H1 (cell line): ENCODE results near the gene SLCO4A1. TPM values are rescaled to one million over a fixed set of nuclear protein-coding genes. Genes with fewer than 3 reads are reported as not detected.

Experiments used
- CTCF ChIA-PET: fragments of 300-600 bp; sonication (Branson Sonifier 250); formaldehyde crosslinking; loops from one replicate; lab custom pipeline; 2021; ENCODE audit not compliant: partially characterized antibody; lab: Charles Lee
- POLR2A ChIA-PET: fragments of 300-600 bp; sonication (Branson Sonifier 250); formaldehyde crosslinking; loops from one replicate; lab custom pipeline; 2021; ENCODE audit warnings: inconsistent platforms; ENCODE audit not compliant: partially characterized antibody; lab: Charles Lee
- DNase-seq, 2 experiments: peaks; one replicate each; pipeline versions ENCODE4 v3.0.0 to v3.0.0-alpha.2; 2010 to 2022; ENCODE audit warnings: low spot score in 2 of 2, low read depth in 1 of 2, mixed read lengths in 1 of 2
- FAIRE-seq: peaks from 2 replicates; lab custom pipeline; 2011; peaks lifted over from hg19 to GRCh38; lab: Jason Lieb, UNC
- H2AFZ ChIP-seq: 2 replicates; pipeline ENCODE4 v1.8.1; 2012; ENCODE audit warnings: low read length, inconsistent platforms
- H2AK5ac ChIP-seq: 2 replicates; pipeline ENCODE4 v1.6.1; 2013; ENCODE audit warnings: low read depth, low read length
- H2BK120ac ChIP-seq: replicated peaks from 2 replicates; pipeline ENCODE3; 2013; ENCODE audit warnings: low read depth, low read length, inconsistent platforms
- H2BK12ac ChIP-seq: 2 replicates; pipeline ENCODE4 v1.6.1; 2013; ENCODE audit warnings: low read depth, low read length
- H2BK15ac ChIP-seq: 2 replicates; pipeline ENCODE4 v1.6.1; 2013; ENCODE audit warnings: low read length
- H2BK20ac ChIP-seq: 2 replicates; pipeline ENCODE4 v1.6.1; 2013; ENCODE audit warnings: low read length
- H2BK5ac ChIP-seq: 2 replicates; pipeline ENCODE4 v1.6.1; 2013; ENCODE audit warnings: low read depth, low read length
- H3K14ac ChIP-seq: 2 replicates; pipeline ENCODE4 v1.6.1; 2013; ENCODE audit warnings: inconsistent platforms; ENCODE audit not compliant: insufficient read length
- H3K18ac ChIP-seq: 2 replicates; pipeline ENCODE4 v1.6.1; 2013; ENCODE audit warnings: low read length; ENCODE audit errors: extremely low read depth
- H3K23ac ChIP-seq: 2 replicates; pipeline ENCODE4 v1.6.1; 2013; ENCODE audit warnings: inconsistent platforms; ENCODE audit not compliant: insufficient read length
- H3K23me2 ChIP-seq: 2 replicates; pipeline ENCODE4 v1.6.1; 2013; ENCODE audit warnings: low read depth, low read length
- H3K27ac ChIP-seq: 2 replicates; pipeline ENCODE4 v1.6.1; 2011; ENCODE audit warnings: low read depth, low read length, inconsistent platforms
- H3K27me3 ChIP-seq, 4 experiments: replicated peaks in 1 of 4; 1 replicate in 1 of 4; 2 replicates in 3 of 4; pipeline versions ENCODE4 v1.6.1 to v1.8.1; 2011 to 2013; ENCODE audit warnings: low read length in 3 of 4, mild to moderate bottlenecking in 3 of 4, inconsistent platforms in 2 of 4, mixed read lengths in 2 of 4, moderate library complexity in 1 of 4; ENCODE audit not compliant: control insufficient read depth in 3 of 4, insufficient read depth in 3 of 4; ENCODE audit errors: extremely low read depth in 1 of 4
- H3K36me3 ChIP-seq, 4 experiments: 2 replicates each; pipeline versions ENCODE4 v1.6.1 to v1.8.1; 2011 to 2013; ENCODE audit warnings: mild to moderate bottlenecking in 4 of 4, low read length in 3 of 4, moderate library complexity in 2 of 4, control low read depth in 1 of 4, inconsistent platforms in 1 of 4; ENCODE audit not compliant: insufficient read depth in 4 of 4, control insufficient read depth in 2 of 4
- H3K4ac ChIP-seq: replicated peaks from 2 replicates; pipeline ENCODE3; 2013; ENCODE audit warnings: low read length, low read depth, mixed read lengths, inconsistent platforms; ENCODE audit not compliant: insufficient read length
- H3K4me1 ChIP-seq, 4 experiments: replicated peaks in 1 of 4; 1 replicate in 1 of 4; 2 replicates in 3 of 4; pipeline versions ENCODE4 v1.6.1 to v1.8.1; 2011 to 2013; ENCODE audit warnings: low read length in 3 of 4, inconsistent platforms in 2 of 4, mixed read lengths in 1 of 4; ENCODE audit not compliant: insufficient read depth in 4 of 4, control insufficient read depth in 3 of 4
- H3K4me2 ChIP-seq, 2 experiments: 2 replicates each; pipeline versions ENCODE4 v1.6.1 to v1.8.1; 2011 to 2013; ENCODE audit warnings: low read depth in 2 of 2, low read length in 2 of 2, control low read depth in 1 of 2, inconsistent platforms in 1 of 2, mild to moderate bottlenecking in 1 of 2; ENCODE audit not compliant: insufficient read depth in 1 of 2
- H3K4me3 ChIP-seq, 4 experiments: fragments of 200-600, 300-600 bp in 1 of 4; sonication (generic), shearing (Covaris generic), sonication (Bioruptor Twin) in 1 of 4; 2 replicates each; pipeline versions ENCODE4 v1.5.1 to v1.8.1; 2011 to 2016; ENCODE audit warnings: low read length in 4 of 4, low read depth in 3 of 4, control low read depth in 2 of 4, inconsistent platforms in 2 of 4, mild to moderate bottlenecking in 2 of 4, mixed read lengths in 1 of 4, moderate library complexity in 1 of 4; ENCODE audit not compliant: insufficient read depth in 2 of 4; ENCODE audit errors: extremely low read depth in 1 of 4
- H3K56ac ChIP-seq: replicated peaks from 2 replicates; pipeline ENCODE3; 2013; ENCODE audit warnings: low read depth, mild to moderate bottlenecking, mixed read lengths, low read length, inconsistent platforms; ENCODE audit not compliant: insufficient read length
- H3K79me1 ChIP-seq: 2 replicates; pipeline ENCODE4 v1.6.1; 2013; ENCODE audit warnings: low read depth, low read length, control low read depth
- H3K79me2 ChIP-seq, 2 experiments: 2 replicates each; pipeline versions ENCODE4 v1.6.1 to v1.8.1; 2012 to 2013; ENCODE audit warnings: low read length in 2 of 2, mild to moderate bottlenecking in 2 of 2, inconsistent platforms in 1 of 2; ENCODE audit not compliant: insufficient read depth in 2 of 2, control insufficient read depth in 1 of 2
- H3K9ac ChIP-seq, 4 experiments: replicated peaks in 1 of 4; 1 replicate in 1 of 4; 2 replicates in 3 of 4; pipeline versions ENCODE4 v1.6.1 to v1.8.1; 2011 to 2013; ENCODE audit warnings: low read depth in 3 of 4, low read length in 3 of 4, control low read depth in 2 of 4, mild to moderate bottlenecking in 2 of 4, moderate library complexity in 2 of 4, inconsistent platforms in 1 of 4; ENCODE audit errors: extremely low read depth in 1 of 4
- H3K9me3 ChIP-seq, 2 experiments: 2 replicates each; pipeline versions ENCODE4 v1.6.1 to v1.8.1; 2012 to 2013; ENCODE audit warnings: mild to moderate bottlenecking in 2 of 2, moderate library complexity in 2 of 2, control low read depth in 1 of 2, inconsistent platforms in 1 of 2, low read depth in 1 of 2, low read length in 1 of 2, mixed read lengths in 1 of 2; ENCODE audit not compliant: insufficient read depth in 2 of 2
- H4K20me1 ChIP-seq, 2 experiments: replicated peaks in 1 of 2; 2 replicates each; pipeline versions ENCODE3 to v1.8.1; 2011 to 2013; ENCODE audit warnings: inconsistent platforms in 2 of 2, low read length in 2 of 2, mild to moderate bottlenecking in 1 of 2; ENCODE audit not compliant: insufficient read depth in 2 of 2, control insufficient read depth in 1 of 2
- H4K5ac ChIP-seq: 2 replicates; pipeline ENCODE4 v1.6.1; 2013; ENCODE audit warnings: low read length, low read depth, mixed read lengths, inconsistent platforms; ENCODE audit not compliant: insufficient read length
- H4K8ac ChIP-seq: 2 replicates; pipeline ENCODE4 v1.8.0; 2013; ENCODE audit warnings: mild to moderate bottlenecking, moderate library complexity, low read length, inconsistent platforms; ENCODE audit not compliant: insufficient read depth; ENCODE audit errors: extremely low read depth
- H4K91ac ChIP-seq: replicated peaks from 2 replicates; pipeline ENCODE3; 2013; ENCODE audit warnings: low read length, mixed read lengths, inconsistent platforms; ENCODE audit not compliant: insufficient read length
- ASH2L ChIP-seq: fragments of 200-600, 300-600 bp; sonication (generic); IDR thresholded peaks from one replicate; pipeline ENCODE4 v1.7.1; 2017; ENCODE audit warnings: low read length
- BACH1 ChIP-seq: IDR thresholded peaks from 2 replicates; pipeline ENCODE4 v1.6.1; 2012; ENCODE audit warnings: low read length, improper control_type of control experiment
- BCL11A ChIP-seq, 2 experiments: IDR thresholded peaks; one replicate each; pipeline ENCODE4 v1.6.1; 2011; ENCODE audit warnings: low read depth in 2 of 2, low read length in 2 of 2, mild to moderate bottlenecking in 2 of 2
- KDM4A ChIP-seq: IDR thresholded peaks from one replicate; pipeline ENCODE4 v1.7.1; 2012; ENCODE audit warnings: low read depth, mild to moderate bottlenecking, moderate library complexity, low read length, inconsistent platforms; ENCODE audit not compliant: severe bottlenecking
- NANOG ChIP-seq: IDR thresholded peaks from 2 replicates; pipeline ENCODE4 v1.6.1; 2011; ENCODE audit warnings: low read length, low read depth, mild to moderate bottlenecking, inconsistent platforms; ENCODE audit not compliant: insufficient read depth, poor library complexity, severe bottlenecking
- POLR2AphosphoS5 ChIP-seq: IDR thresholded peaks from 2 replicates; pipeline ENCODE4 v1.6.1; 2011; ENCODE audit warnings: low read depth, low read length
- SIX5 ChIP-seq: IDR thresholded peaks from 2 replicates; pipeline ENCODE4 v1.6.1; 2011; ENCODE audit warnings: mild to moderate bottlenecking, low read depth, low read length
- ZNF274 ChIP-seq: IDR thresholded peaks from 2 replicates; pipeline ENCODE4 v1.7.0; 2012; ENCODE audit warnings: low read length, borderline replicate concordance; ENCODE audit errors: extremely low read depth
- WGBS, 2 experiments: shearing (Covaris generic) in 1 of 2; methylation state at CpG; one replicate each; pipeline versions ENCODE4 v1.1.6 to v1.1.7; 2013 to 2015; ENCODE audit warnings: low lambda C conversion rate in 2 of 2, mixed read lengths in 2 of 2, inconsistent platforms in 1 of 2, low coverage in 1 of 2, missing lambda C conversion rate in 1 of 2; ENCODE audit not compliant: insufficient replicate concordance in 2 of 2, insufficient coverage in 1 of 2, insufficient read length in 1 of 2; ENCODE audit errors: extremely low coverage in 1 of 2, missing lambda C conversion rate in 1 of 2; 5-methylcytosine and 5-hydroxymethylcytosine counted together
- polyA plus RNA-seq, 7 experiments: library from polyadenylated mRNA; depleted of rRNA in 3 of 7; stranded (reverse) in 5 of 7; unstranded in 2 of 7; fragments of >200 nt in 5 of 7; fragments of 200-250 nt in 2 of 7; gene quantifications; 1 replicate in 5 of 7; 2 replicates in 1 of 7; 4 replicates in 1 of 7; pipeline versions ENCODE4 v1.2.1 to v1.2.3, GENCODE V29; 2011 to 2013; ENCODE audit warnings: missing spikeins in 2 of 7, mixed read lengths in 2 of 7
- total RNA-seq: library from RNA; stranded (reverse); fragmentation: NEBNext Ultra II Directional; extraction: Animal tissue kit (Norgen Biotek cat#: 25700); gene quantifications from 2 replicates; pipeline ENCODE4 v1.2.1, GENCODE V29; 2021
- TF ChIP-seq, protein P1 (sequence below): IDR thresholded peaks from 2 replicates; pipeline ENCODE4 v1.6.1; 2012; ENCODE audit warnings: inconsistent platforms

Gene SLCO4A1
- total and polyA plus RNA-seq, 2 of the 8 experiments (the other 6 are each of a cell fraction or from before 2014, with no cell fraction given): 10.5 to 18.5 TPM

DNA sequence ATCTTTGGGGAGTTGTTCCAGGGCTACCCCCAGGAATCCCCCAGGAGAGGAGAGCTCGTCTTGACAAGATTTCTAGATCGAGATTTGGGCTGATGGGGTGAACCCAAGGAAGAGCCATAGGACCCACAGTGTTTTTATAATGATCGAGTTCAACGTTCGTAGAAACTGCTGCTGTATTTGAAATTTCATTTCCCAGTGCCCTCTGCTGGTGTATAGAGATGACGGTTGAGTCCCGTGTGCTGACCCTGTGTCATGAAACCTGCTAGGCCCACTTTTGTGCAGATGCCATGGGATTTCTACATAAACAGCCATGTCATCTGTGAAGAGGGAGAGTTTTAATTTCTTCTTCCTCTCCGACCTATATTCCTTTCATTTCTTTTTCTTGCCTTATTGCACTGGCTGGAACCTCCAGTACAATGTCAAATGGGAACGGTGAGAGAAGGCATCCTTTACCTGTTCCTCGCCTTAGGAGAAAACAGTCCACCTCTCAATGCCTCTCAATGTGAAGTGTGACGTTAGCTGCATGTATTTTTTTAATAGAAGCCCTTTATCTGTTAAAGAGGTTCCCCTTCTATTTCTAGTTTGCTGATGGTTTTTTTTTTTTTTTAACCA, 37.8 kb downstream of the SLCO4A1 start:
- H2BK5ac ChIP-seq: no peak overlapping the region
- no peak overlapping the region for H2BK20ac ChIP-seq
- no peaks in the 10 kb centered on the region for H3K23me2 ChIP-seq
- ChIA-PET POLR2A (interaction anchor here (0.6 kb wide), 1 partner anchor 233 kb away, joined by 3 read pairs; no protein-coding TSS in a partner anchor), CTCF (interaction anchor here (0.6 to 5.8 kb wide), 9 partner anchors 8 to 410 kb away, joined by 3 to 47 read pairs (median 4); partner anchors contain the start of gene NTSR1)
- no peak overlapping the region for H3K27ac ChIP-seq
- H3K4ac ChIP-seq: no peak overlapping the region
- no peak overlapping the region for H4K91ac ChIP-seq
- 91% methylated on average over 11 of the region's 11 CpGs; no CpG with 5 or more reads in 1 of the 2 experiments for WGBS, 2 experiments
- no peak overlapping the region for H3K9ac ChIP-seq
- H3K18ac ChIP-seq: no peak overlapping the region
- no peak overlapping the region for H2AK5ac ChIP-seq
- H3K27me3 ChIP-seq: no peaks in the 10 kb centered on the region; a peak in 1 of 7 replicates
- no peaks in the 10 kb centered on the region for H3K36me3 ChIP-seq
- no peak overlapping the region for H2BK15ac ChIP-seq
- H4K8ac ChIP-seq: no peak overlapping the region
- H3K4me3 ChIP-seq: no peak overlapping the region
- no peak overlapping the region for H3K23ac ChIP-seq
- peaks cover 1 to 3% of the 10 kb centered on the region in 2 experiments; a peak in 2 of 4 replicates for H3K9me3 ChIP-seq
- H3K79me2 ChIP-seq: no peaks in the 10 kb centered on the region
- no peak overlapping the region for H4K5ac ChIP-seq
- TF ChIP-seq KDM4A: no peak
- TF ChIP-seq, protein P1, sequence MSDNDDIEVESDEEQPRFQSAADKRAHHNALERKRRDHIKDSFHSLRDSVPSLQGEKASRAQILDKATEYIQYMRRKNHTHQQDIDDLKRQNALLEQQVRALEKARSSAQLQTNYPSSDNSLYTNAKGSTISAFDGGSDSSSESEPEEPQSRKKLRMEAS: no peak
- no peak for TF ChIP-seq BACH1
- TF ChIP-seq ZNF274: no peak
- TF ChIP-seq NANOG: no peak
- no peak for TF ChIP-seq BCL11A (IDR thresholded peaks at IDR 0.05; ENCODE audit: low read depth in 2 of 2, low read length in 2 of 2)
- TF ChIP-seq POLR2AphosphoS5: no peak
- TF ChIP-seq SIX5: no peak
- TF ChIP-seq ASH2L: no peak
- no peak for DNase-seq
- no peak overlapping the region for H2AFZ ChIP-seq
- no peak overlapping the region for H2BK120ac ChIP-seq
- H3K4me1 ChIP-seq: no peaks in the 10 kb centered on the region
- peaks cover 0 to 1% of the 10 kb centered on the region in 2 experiments for H4K20me1 ChIP-seq
- no peak overlapping the region for H3K4me2 ChIP-seq
- no peak for FAIRE-seq
- H3K79me1 ChIP-seq: no peaks in the 10 kb centered on the region
- no peak overlapping the region for H2BK12ac ChIP-seq
- H3K14ac ChIP-seq: no peak overlapping the region
- H3K56ac ChIP-seq: no peak overlapping the region
